Gastrocnemius medialis (tissue), 4 donors: Measurements from ENCODE around the gene MYL2. TPM values are rescaled to one million over a fixed set of nuclear protein-coding genes. Genes with fewer than 3 reads are reported as not detected.

Source experiments
- ATAC-seq, 2 donors: fragments of 150-250 bp; one replicate each; pipeline ENCODE4 v1.9.1; 2016
- DNase-seq, 2 donors: peaks; one replicate each; pipeline ENCODE4 v3.0.0-alpha.2; 2019
- H3K27ac ChIP-seq, 4 donors: fragments of 200-600 bp; sonication (generic); 1 replicate in 1 of 4; 2 replicates in 3 of 4; pipeline ENCODE4 v1.5.1; 2016 to 2018; ENCODE audit warnings: mild to moderate bottlenecking in 2 of 4, moderate library complexity in 1 of 4
- H3K27me3 ChIP-seq, 3 donors: fragments of 200-600 bp; sonication (generic) in 2 of 3; 1 replicate in 1 of 3; 2 replicates in 2 of 3; pipeline versions ENCODE4 v1.5.1 to v1.6.0; 2016 to 2019; ENCODE audit warnings: mild to moderate bottlenecking in 1 of 3, moderate library complexity in 1 of 3
- H3K36me3 ChIP-seq, 2 donors: fragments of 200-600 bp; sonication (generic) in 1 of 2; one replicate each; pipeline ENCODE4 v1.5.1; 2017 to 2018
- H3K4me1 ChIP-seq, 2 donors: fragments of 200-600 bp; sonication (generic) in 1 of 2; one replicate each; pipeline ENCODE4 v1.5.1; 2016 to 2017; ENCODE audit warnings: mild to moderate bottlenecking in 2 of 2
- H3K4me3 ChIP-seq, 4 donors: fragments of 200-600 bp; sonication (generic) in 3 of 4; 1 replicate in 1 of 4; 2 replicates in 3 of 4; pipeline ENCODE4 v1.5.1; 2016 to 2019; ENCODE audit warnings: mild to moderate bottlenecking in 2 of 4
- H3K9me3 ChIP-seq, 3 donors: fragments of 200-600 bp; sonication (generic) in 2 of 3; 1 replicate in 1 of 3; 2 replicates in 2 of 3; pipeline ENCODE4 v1.5.1; 2016 to 2019
- CTCF ChIP-seq, 5 experiments: fragments of 450-650 bp in 3 of 5; fragments of 200-600 bp in 2 of 5; sonication (generic) in 2 of 5; IDR thresholded peaks in 4 of 5; conservative IDR thresholded peaks in 1 of 5; 1 replicate in 4 of 5; 2 replicates in 1 of 5; pipeline ENCODE4 v1.5.1; 2016 to 2019; ENCODE audit warnings: antibody characterized with exemption in 5 of 5, mild to moderate bottlenecking in 3 of 5, moderate library complexity in 3 of 5
- POLR2A ChIP-seq, 2 donors: fragments of 450-650 bp; IDR thresholded peaks; one replicate each; pipeline ENCODE4 v1.6.1; 2017; ENCODE audit warnings: antibody characterized with exemption in 2 of 2, mild to moderate bottlenecking in 2 of 2, moderate library complexity in 2 of 2
- in situ Hi-C, 4 donors: fragments of 200-750 bp; cut with MboI; loops; one replicate each; pipeline versions ENCODE4 v1.15.0 to v1.8.0; 2017; ENCODE audit warnings: low sequenced_read_pairs in 4 of 4
- intact Hi-C: fragments of 100-400 bp; cut with DNase I; formaldehyde crosslinking; loops from one replicate; pipeline ENCODE4 v1.15.1; 2023; ENCODE audit warnings: low total_unique reads
- total RNA-seq, 4 donors: library from RNA; depleted of rRNA; stranded (reverse); fragments of >200 nt; gene quantifications; one replicate each; pipeline versions ENCODE4 v1.1.0 to v1.2.3, GENCODE V29; 2016

MYL2 gene
- total RNA-seq, 4 donors from 2014 or later, result 817 to 5,649 (median 2,775) TPM

GRCh38 chr12:110917467-110917866 is 2.9 kb downstream of the MYL2 start:
- H3K4me3 ChIP-seq, result no peak overlapping the region
- TF ChIP-seq POLR2A (IDR thresholded peaks at IDR 0.05) (no peak), CTCF (IDR thresholded peaks at IDR 0.05 in 4 of 5, conservative IDR thresholded peaks at IDR 0.05 in 1 of 5) (no peak)
- in situ Hi-C loops (no loop called here), intact Hi-C loops (no loop called here)
- no peak for DNase-seq
- no peak for ATAC-seq
- peak overlapping the region; percentile 17 to 86 (median 72) for H3K27ac ChIP-seq
- no peaks in the 10 kb centered on the region for H3K27me3 ChIP-seq
- no peaks in the 10 kb centered on the region for H3K36me3 ChIP-seq
- H3K9me3 ChIP-seq, result no peaks in the 10 kb centered on the region
- H3K4me1 ChIP-seq, result peaks cover 4 to 28% of the 10 kb centered on the region in 2 donors

GRCh38 chr12:110916295-110916875 is 4.0 kb downstream of the MYL2 start:
- TF ChIP-seq CTCF (IDR thresholded peaks at IDR 0.05 in 4 of 5, conservative IDR thresholded peaks at IDR 0.05 in 1 of 5), result no peak
- TF ChIP-seq POLR2A (IDR thresholded peaks at IDR 0.05), result no peak
- no peak overlapping the region for H3K4me3 ChIP-seq
- no peak for ATAC-seq
- H3K9me3 ChIP-seq, result no peaks in the 10 kb centered on the region
- H3K36me3 ChIP-seq, result no peaks in the 10 kb centered on the region
- no peaks in the 10 kb centered on the region for H3K27me3 ChIP-seq
- in situ Hi-C loops, result no loop called here
- peaks cover 4 to 28% of the 10 kb centered on the region in 2 donors for H3K4me1 ChIP-seq
- no peak for DNase-seq
- peak overlapping the region; percentile 39 to 86 (median 72) for H3K27ac ChIP-seq
- intact Hi-C loops, result no loop called here

GRCh38 chr12:110913119-110914056 is 7.0 kb downstream of the MYL2 start:
- in situ Hi-C loops, result no loop called here
- intact Hi-C loops, result no loop called here
- peaks cover 0 to 10% of the 10 kb centered on the region in 2 donors for H3K4me1 ChIP-seq
- no peak overlapping the region for H3K4me3 ChIP-seq
- no peaks in the 10 kb centered on the region for H3K36me3 ChIP-seq
- DNase-seq, result no peak
- H3K27ac ChIP-seq, result peak overlapping the region in 2 of 4 donors; percentile 20 to 46
- ATAC-seq, result no peak
- no peak for TF ChIP-seq POLR2A (IDR thresholded peaks at IDR 0.05)
- no peak for TF ChIP-seq CTCF (IDR thresholded peaks at IDR 0.05 in 4 of 5, conservative IDR thresholded peaks at IDR 0.05 in 1 of 5)
- H3K27me3 ChIP-seq, result no peaks in the 10 kb centered on the region
- no peaks in the 10 kb centered on the region for H3K9me3 ChIP-seq

DNA sequence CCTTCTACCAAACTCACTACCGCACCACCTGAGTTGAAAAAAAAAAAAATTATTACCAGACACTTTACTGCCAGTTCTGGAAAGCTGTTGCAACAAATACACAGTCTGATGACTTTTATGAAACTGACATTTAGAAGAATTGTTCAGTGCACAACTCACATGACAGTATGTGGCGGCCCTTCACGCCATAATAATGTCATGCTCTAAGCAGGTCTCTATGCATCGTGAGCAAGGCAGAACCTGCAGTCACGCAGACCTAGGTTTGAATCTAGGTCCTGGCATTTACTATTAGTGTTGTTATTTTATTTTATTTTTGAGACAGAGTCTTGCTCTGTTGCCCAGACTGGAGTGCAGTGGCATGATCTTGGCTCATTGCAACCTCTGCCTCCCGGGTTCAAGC is 8.1 kb downstream of the MYL2 start:
- TF ChIP-seq POLR2A (IDR thresholded peaks at IDR 0.05), result no peak
- TF ChIP-seq CTCF (IDR thresholded peaks at IDR 0.05 in 4 of 5, conservative IDR thresholded peaks at IDR 0.05 in 1 of 5), result no peak
- ATAC-seq, result no peak

More for the DNA sequence above, 8.1 kb downstream of the MYL2 start:
- Histone ChIP-seq H3K9me3 (no peaks in the 10 kb centered on the region), H3K36me3 (no peaks in the 10 kb centered on the region), H3K27ac (peak overlapping the region in 2 of 4 donors; percentile 23 to 38), H3K4me3 (no peak overlapping the region), H3K4me1 (peaks cover under 1 to 4% of the 10 kb centered on the region in 2 donors), H3K27me3 (no peaks in the 10 kb centered on the region)
- intact Hi-C loops (no loop called here), in situ Hi-C loops (no loop called here)
- no peak for DNase-seq
